SU-DHL-6 (cell line): ENCODE data around the gene SH3PXD2A.

Experiments used
- H2AFZ ChIP-seq: fragments of 200-600 bp; sonication (generic); 2 replicates; pipeline ENCODE4 v1.6.1; 2014; ENCODE audit warnings: low read depth, mild to moderate bottlenecking, moderate library complexity, mixed read lengths, antibody characterized with exemption, low read length; ENCODE audit not compliant: severe bottlenecking
- H3F3A ChIP-seq: fragments of 200-600 bp; shearing (Covaris generic); 2 replicates; pipeline ENCODE4 v1.6.0; 2016; ENCODE audit warnings: antibody characterized with exemption, mild to moderate bottlenecking; ENCODE audit not compliant: insufficient read depth
- H3K27ac ChIP-seq: fragments of 200-600 bp; sonication (generic); 2 replicates; pipeline ENCODE4 v1.5.1; 2016; ENCODE audit warnings: low read depth, mild to moderate bottlenecking, low read length, moderate library complexity, mixed read lengths
- H3K27me3 ChIP-seq: fragments of 200-600 bp; sonication (generic), shearing (Covaris generic); 2 replicates; pipeline ENCODE4 v1.6.0; 2014; ENCODE audit warnings: mild to moderate bottlenecking, low read length
- H3K36me3 ChIP-seq: fragments of 200-600 bp; sonication (generic); 2 replicates; pipeline ENCODE4 v1.6.1; 2014; ENCODE audit warnings: mild to moderate bottlenecking, low read length, mixed read lengths
- H3K4me2 ChIP-seq: fragments of 300-600, 200-600 bp; shearing (Covaris generic), sonication (generic); 2 replicates; pipeline ENCODE4 v1.6.0; 2014; ENCODE audit warnings: low read length, low read depth, mild to moderate bottlenecking; ENCODE audit not compliant: poor library complexity, severe bottlenecking
- H3K4me3 ChIP-seq: fragments of 200-600 bp; sonication (generic); 2 replicates; pipeline ENCODE4 v1.5.1; 2014; ENCODE audit warnings: antibody characterized with exemption, low read length, mild to moderate bottlenecking, mixed read lengths; ENCODE audit not compliant: insufficient read depth, poor library complexity, severe bottlenecking
- H3K79me2 ChIP-seq: fragments of 200-600 bp; sonication (generic); 2 replicates; pipeline ENCODE4 v1.6.1; 2014; ENCODE audit warnings: mild to moderate bottlenecking, low read length, moderate library complexity; ENCODE audit not compliant: insufficient read depth
- H3K9ac ChIP-seq: fragments of 200-600 bp; sonication (generic); 2 replicates; pipeline ENCODE4 v1.7.0; 2014; ENCODE audit warnings: mild to moderate bottlenecking, low read length
- H3K9me2 ChIP-seq: fragments of 200-600 bp; sonication (generic); replicated peaks from 2 replicates; pipeline ENCODE4 v1.6.1; 2014; ENCODE audit warnings: low read length; ENCODE audit not compliant: insufficient read depth
- H3K9me3 ChIP-seq: fragments of 200-600 bp; sonication (generic); 2 replicates; pipeline ENCODE4 v1.6.1; 2014; ENCODE audit warnings: low read length, mixed read lengths; ENCODE audit not compliant: insufficient read depth
- H4K20me1 ChIP-seq: fragments of 200-600 bp; sonication (generic); 2 replicates; pipeline ENCODE4 v1.6.1; 2014; ENCODE audit warnings: low read depth, mild to moderate bottlenecking, antibody characterized with exemption, low read length, moderate library complexity, mixed read lengths
- EZH2phosphoT487 ChIP-seq: fragments of 200-600 bp; sonication (generic), shearing (Covaris generic); conservative IDR thresholded peaks from 2 replicates; pipeline ENCODE4 v1.6.1; 2018; ENCODE audit warnings: mild to moderate bottlenecking, antibody characterized with exemption, low read length, moderate library complexity, mixed read lengths
- TF ChIP-seq, protein P1 (sequence below): fragments of 200-600 bp; sonication (generic); IDR thresholded peaks from one replicate; pipeline ENCODE4 v1.5.1; 2017; ENCODE audit warnings: antibody characterized with exemption, mild to moderate bottlenecking, low read length, moderate library complexity; ENCODE audit not compliant: insufficient read depth, poor library complexity, severe bottlenecking

SH3PXD2A gene

DNA sequence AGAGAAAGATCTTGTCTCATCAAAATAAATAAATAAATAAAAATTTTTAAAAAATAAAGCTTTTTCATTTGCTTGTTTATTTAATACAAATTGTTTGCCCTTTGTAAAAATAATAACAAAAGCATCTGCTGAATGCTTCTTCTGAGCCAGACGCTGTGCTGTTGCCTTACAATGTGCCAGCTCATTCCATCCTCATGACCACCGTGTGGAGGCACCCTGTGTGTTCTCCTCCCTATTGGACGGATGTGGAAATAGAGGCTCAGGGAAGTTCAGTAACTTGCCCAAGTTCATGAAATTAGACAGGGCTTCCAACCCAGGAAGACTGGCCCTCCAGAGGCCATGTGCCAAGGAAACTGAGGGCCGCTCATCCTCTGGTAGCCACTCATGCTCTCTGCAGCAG, 120.6 kb downstream of the SH3PXD2A start:
- Histone ChIP-seq H3F3A (no peaks in the 10 kb centered on the region), H3K9ac (no peak overlapping the region), H3K36me3 (no peaks in the 10 kb centered on the region), H3K27me3 (no peaks in the 10 kb centered on the region), H3K4me2 (no peak overlapping the region), H3K27ac (no peak overlapping the region), H3K79me2 (no peaks in the 10 kb centered on the region), H3K4me3 (no peak overlapping the region), H3K9me3 (no peaks in the 10 kb centered on the region), H3K9me2 (no peaks in the 10 kb centered on the region), H4K20me1 (no peaks in the 10 kb centered on the region), H2AFZ (no peak overlapping the region)
- TF ChIP-seq EZH2phosphoT487, result no peak
- TF ChIP-seq, protein P1, sequence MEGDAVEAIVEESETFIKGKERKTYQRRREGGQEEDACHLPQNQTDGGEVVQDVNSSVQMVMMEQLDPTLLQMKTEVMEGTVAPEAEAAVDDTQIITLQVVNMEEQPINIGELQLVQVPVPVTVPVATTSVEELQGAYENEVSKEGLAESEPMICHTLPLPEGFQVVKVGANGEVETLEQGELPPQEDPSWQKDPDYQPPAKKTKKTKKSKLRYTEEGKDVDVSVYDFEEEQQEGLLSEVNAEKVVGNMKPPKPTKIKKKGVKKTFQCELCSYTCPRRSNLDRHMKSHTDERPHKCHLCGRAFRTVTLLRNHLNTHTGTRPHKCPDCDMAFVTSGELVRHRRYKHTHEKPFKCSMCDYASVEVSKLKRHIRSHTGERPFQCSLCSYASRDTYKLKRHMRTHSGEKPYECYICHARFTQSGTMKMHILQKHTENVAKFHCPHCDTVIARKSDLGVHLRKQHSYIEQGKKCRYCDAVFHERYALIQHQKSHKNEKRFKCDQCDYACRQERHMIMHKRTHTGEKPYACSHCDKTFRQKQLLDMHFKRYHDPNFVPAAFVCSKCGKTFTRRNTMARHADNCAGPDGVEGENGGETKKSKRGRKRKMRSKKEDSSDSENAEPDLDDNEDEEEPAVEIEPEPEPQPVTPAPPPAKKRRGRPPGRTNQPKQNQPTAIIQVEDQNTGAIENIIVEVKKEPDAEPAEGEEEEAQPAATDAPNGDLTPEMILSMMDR, result no peak

DNA sequence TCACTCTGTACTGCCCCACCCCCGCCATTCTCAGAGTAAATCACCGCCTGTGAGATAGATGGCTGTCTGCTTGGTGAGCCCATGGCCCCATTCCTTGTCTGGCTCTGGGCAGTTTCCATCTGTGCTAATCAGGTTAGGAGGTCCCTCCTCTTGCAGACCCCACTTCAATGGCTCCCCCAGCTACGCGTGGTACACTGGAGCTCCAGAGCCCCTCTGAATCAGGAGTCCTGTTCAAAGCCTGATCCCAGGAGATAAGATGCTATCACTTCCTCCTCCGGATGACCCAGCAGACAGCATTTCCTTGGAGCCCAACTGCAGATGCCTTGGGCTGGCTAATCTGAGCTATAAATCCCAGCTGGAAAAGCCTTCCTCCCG, 122.3 kb downstream of the SH3PXD2A start:
- Histone ChIP-seq H3K79me2 (no peaks in the 10 kb centered on the region), H3K4me3 (no peak overlapping the region), H3K9me2 (no peaks in the 10 kb centered on the region), H3K27ac (no peak overlapping the region), H3K9me3 (no peaks in the 10 kb centered on the region), H3F3A (no peaks in the 10 kb centered on the region), H3K27me3 (no peaks in the 10 kb centered on the region), H3K9ac (no peak overlapping the region), H3K36me3 (no peaks in the 10 kb centered on the region), H2AFZ (no peak overlapping the region), H4K20me1 (no peaks in the 10 kb centered on the region), H3K4me2 (no peak overlapping the region)
- no peak for TF ChIP-seq EZH2phosphoT487
- TF ChIP-seq, protein P1, result no peak

DNA sequence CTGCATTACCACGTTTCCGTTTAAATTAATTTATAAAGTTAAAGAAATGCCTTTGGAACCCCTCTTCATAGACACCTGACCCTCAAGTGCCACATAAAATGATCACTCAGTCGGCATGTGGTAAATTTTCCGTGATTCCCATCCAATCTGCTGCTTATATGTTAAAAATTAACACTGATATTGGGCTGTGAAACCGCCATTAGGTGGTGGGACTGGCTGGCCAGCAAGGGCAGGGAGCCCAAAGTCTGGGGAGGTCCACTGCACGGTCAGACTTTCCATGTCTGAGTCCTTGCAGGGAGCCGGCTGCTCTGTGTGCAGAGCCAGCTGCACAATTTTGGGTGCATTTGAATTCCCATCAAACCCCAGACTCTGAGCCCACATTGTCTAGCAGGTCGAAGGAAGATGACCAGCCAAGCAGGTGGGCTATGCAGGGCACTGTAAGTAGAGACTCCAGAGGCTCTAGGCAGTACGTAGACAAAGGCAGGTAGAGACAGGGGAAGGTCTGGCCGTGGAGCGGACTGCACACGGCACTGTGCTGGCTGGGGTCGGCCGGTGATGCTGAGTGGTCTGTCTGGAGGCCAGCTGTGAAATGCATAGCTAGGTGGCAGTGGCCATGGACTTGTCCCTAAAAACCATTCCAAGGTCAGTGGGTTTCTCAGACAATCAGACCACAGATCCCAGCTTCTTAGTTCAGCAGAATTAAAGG, 122.9 kb downstream of the SH3PXD2A start:
- Histone ChIP-seq H3K27ac (no peak overlapping the region), H3F3A (no peaks in the 10 kb centered on the region), H3K36me3 (no peaks in the 10 kb centered on the region), H4K20me1 (no peaks in the 10 kb centered on the region), H3K9me3 (no peaks in the 10 kb centered on the region), H3K9me2 (no peaks in the 10 kb centered on the region), H3K9ac (no peak overlapping the region), H3K79me2 (no peaks in the 10 kb centered on the region), H3K4me3 (no peak overlapping the region), H3K4me2 (no peak overlapping the region), H2AFZ (no peak overlapping the region), H3K27me3 (no peaks in the 10 kb centered on the region)
- no peak for TF ChIP-seq EZH2phosphoT487
- TF ChIP-seq, protein P1, result no peak
